GM23338 (cell line): ENCODE measurements around the gene TMEM175. TPM values are rescaled to one million over a fixed set of nuclear protein-coding genes. Genes with fewer than 3 reads are reported as not detected.

Experiments
- ATAC-seq: fragments of 200-7000 bp; cut with Tn5 transposase; 3 replicates; pipeline ENCODE4 v1.9.1; 2020
- DNase-seq: peaks from one replicate; pipeline ENCODE4 v3.0.0-alpha.2; 2015; ENCODE audit warnings: low spot score
- H2AFZ ChIP-seq: fragments of 200-600 bp; sonication (generic); 2 replicates; pipeline ENCODE4 v1.8.0; 2016; ENCODE audit warnings: antibody characterized with exemption, mild to moderate bottlenecking, moderate library complexity
- H3F3A ChIP-seq: fragments of 200-600 bp; sonication (generic); replicated peaks from 2 replicates; pipeline ENCODE4 v1.8.0; 2017; ENCODE audit warnings: antibody characterized with exemption, mixed run types, low read depth
- H3K27ac ChIP-seq: fragments of 200-600 bp; sonication (generic); 2 replicates; pipeline ENCODE4 v1.6.1; 2016; ENCODE audit warnings: low read depth
- H3K27me3 ChIP-seq: fragments of 200-600 bp; sonication (generic); 2 replicates; pipeline ENCODE4 v1.8.0; 2016; ENCODE audit warnings: mild to moderate bottlenecking, mixed run types, moderate library complexity; ENCODE audit not compliant: insufficient read depth
- H3K36me3 ChIP-seq: fragments of 200-600 bp; sonication (generic); 2 replicates; pipeline ENCODE4 v1.8.0; 2016; ENCODE audit warnings: mild to moderate bottlenecking; ENCODE audit not compliant: insufficient read depth
- H3K4me1 ChIP-seq: fragments of 200-600 bp; sonication (generic); 2 replicates; pipeline ENCODE4 v1.8.0; 2016; ENCODE audit warnings: mild to moderate bottlenecking, moderate library complexity; ENCODE audit not compliant: insufficient read depth
- H3K4me2 ChIP-seq: fragments of 200-600 bp; sonication (generic); 2 replicates; pipeline ENCODE4 v1.7.1; 2017; ENCODE audit warnings: mixed run types
- H3K4me3 ChIP-seq: fragments of 200-600 bp; sonication (generic); 2 replicates; pipeline ENCODE4 v1.6.1; 2016; ENCODE audit warnings: mixed run types
- H3K79me2 ChIP-seq: fragments of 200-600 bp; sonication (generic); replicated peaks from 2 replicates; pipeline ENCODE4 v1.8.0; 2017; ENCODE audit warnings: mild to moderate bottlenecking; ENCODE audit not compliant: insufficient read depth
- H3K9me2 ChIP-seq: fragments of 200-600 bp; sonication (generic); 2 replicates; pipeline ENCODE4 v1.8.0; 2017; ENCODE audit not compliant: insufficient read depth
- H4K20me1 ChIP-seq: fragments of 200-600 bp; sonication (generic); replicated peaks from 2 replicates; pipeline ENCODE4 v1.8.0; 2017; ENCODE audit warnings: mild to moderate bottlenecking; ENCODE audit not compliant: insufficient read depth
- H3K27ac Mint-ChIP-seq: 2 replicates; pipeline ENCODE4 v1.8.0; 2020; ENCODE audit warnings: inconsistent platforms, mild to moderate bottlenecking, moderate library complexity, mixed read lengths
- H3K27me3 Mint-ChIP-seq: 3 replicates; pipeline ENCODE4 v1.8.0; 2022; ENCODE audit warnings: low read depth, mild to moderate bottlenecking, moderate library complexity, mixed read lengths, inconsistent platforms; ENCODE audit not compliant: insufficient read depth, poor library complexity
- H3K36me3 Mint-ChIP-seq: 3 replicates; pipeline ENCODE4 v1.8.0; 2021; ENCODE audit warnings: low read depth, mild to moderate bottlenecking, inconsistent platforms, moderate library complexity, mixed read lengths
- H3K4me1 Mint-ChIP-seq: 3 replicates; pipeline ENCODE4 v1.8.0; 2020; ENCODE audit warnings: mild to moderate bottlenecking, inconsistent platforms, mixed read lengths
- H3K4me3 Mint-ChIP-seq: 3 replicates; pipeline ENCODE4 v1.8.0; 2021; ENCODE audit warnings: moderate library complexity, mild to moderate bottlenecking, inconsistent platforms, mixed read lengths
- H3K9me3 Mint-ChIP-seq: 3 replicates; pipeline ENCODE4 v1.8.0; 2020; ENCODE audit warnings: moderate library complexity, mild to moderate bottlenecking, inconsistent platforms, mixed read lengths
- CREB1 ChIP-seq: fragments of 250-450 bp; sonication (Bioruptor Pico); IDR thresholded peaks from 2 replicates; pipeline ENCODE4 v1.5.0; 2020; ENCODE audit warnings: low read depth, mild to moderate bottlenecking, moderate library complexity
- CTCF ChIP-seq, 2 experiments: fragments of 200-600 bp in 1 of 2; sonication (generic) in 1 of 2; conservative IDR thresholded peaks; 2 replicates each; pipeline versions ENCODE4 v1.5.1 to v1.6.1; 2016 to 2017; ENCODE audit warnings: antibody characterized with exemption in 2 of 2, low read depth in 2 of 2, mild to moderate bottlenecking in 2 of 2, moderate library complexity in 1 of 2
- EZH2phosphoT487 ChIP-seq: fragments of 200-600 bp; sonication (generic); IDR thresholded peaks from one replicate; pipeline ENCODE4 v1.8.1; 2018; ENCODE audit warnings: antibody characterized with exemption; ENCODE audit not compliant: unreplicated experiment
- NANOG ChIP-seq: IDR thresholded peaks from 2 replicates; pipeline ENCODE4 v1.6.1; 2016; ENCODE audit warnings: antibody characterized with exemption, borderline replicate concordance
- REST ChIP-seq: IDR thresholded peaks from one replicate; pipeline ENCODE4 v1.6.1; 2018; ENCODE audit warnings: antibody characterized with exemption; ENCODE audit not compliant: unreplicated experiment
- STAT1 ChIP-seq: IDR thresholded peaks from one replicate; pipeline ENCODE4 v1.6.1; 2016; ENCODE audit warnings: antibody characterized with exemption; ENCODE audit not compliant: unreplicated experiment
- ZNF462 ChIP-seq: fragments of 250-450 bp; sonication (Bioruptor Pico); IDR thresholded peaks from 2 replicates; pipeline ENCODE4 v1.5.0; 2020; ENCODE audit warnings: mild to moderate bottlenecking, moderate library complexity
- polyA plus RNA-seq: library from polyadenylated mRNA; unstranded; fragments of >200 nt; fragmentation: Nextera tagmentation; extraction: Ambion mirVana; gene quantifications from 2 replicates; pipeline ENCODE4 v1.2.1, GENCODE V29; 2016
- total RNA-seq: library from RNA; depleted of rRNA; stranded (reverse); fragments of >200 nt; shearing (Covaris generic); gene quantifications from 2 replicates; pipeline ENCODE4 v1.2.3, GENCODE V29; 2014

Gene TMEM175
- total and polyA plus RNA-seq, 2 experiments from 2014 or later = 8.0 to 11.4 TPM

GRCh38 chr4:991451-992296 lies 59.4 kb downstream of the TMEM175 start:
- no peak for TF ChIP-seq ZNF462 (CRISPR knock-in tag)
- no peak for TF ChIP-seq REST
- no peak for TF ChIP-seq STAT1
- no peak for TF ChIP-seq EZH2phosphoT487
- TF ChIP-seq CTCF (conservative IDR thresholded peaks at IDR 0.05; ENCODE audit: low read depth in 2 of 2) = no peak
- TF ChIP-seq CREB1 = no peak
- TF ChIP-seq NANOG = no peak
- Histone ChIP-seq H3K9me2 (no peaks in the 10 kb centered on the region), H3K4me3 (no peak overlapping the region), H3K27me3 (peaks cover 12% of the 10 kb centered on the region), H3K4me1 (no peaks in the 10 kb centered on the region), H3K79me2 (no peaks in the 10 kb centered on the region), H4K20me1 (no peaks in the 10 kb centered on the region), H2AFZ (no peak overlapping the region), H3K4me2 (no peak overlapping the region), H3K36me3 (no peaks in the 10 kb centered on the region), H3K27ac (no peak overlapping the region), H3F3A (0 out of 2 replicates have a peak, but pooled peaks cover 2% of the 10 kb centered on the region)
- H3K4me3 Mint-ChIP-seq = no peak overlapping the region
- peaks cover 17% of the 10 kb centered on the region for H3K27me3 Mint-ChIP-seq
- no peaks in the 10 kb centered on the region for H3K4me1 Mint-ChIP-seq
- DNase-seq (no peak), ATAC-seq (no peak)
- H3K9me3 Mint-ChIP-seq = no peaks in the 10 kb centered on the region
- H3K36me3 Mint-ChIP-seq = no peaks in the 10 kb centered on the region
- H3K27ac Mint-ChIP-seq = no peak overlapping the region
